SU-DHL-6 (cell line): ENCODE data around the gene PITPNC1.

Source experiments
- H2AFZ ChIP-seq: fragments of 200-600 bp; sonication (generic); 2 replicates; pipeline ENCODE4 v1.6.1; 2014; ENCODE audit warnings: low read depth, mild to moderate bottlenecking, moderate library complexity, mixed read lengths, antibody characterized with exemption, low read length; ENCODE audit not compliant: severe bottlenecking
- H3F3A ChIP-seq: fragments of 200-600 bp; shearing (Covaris generic); 2 replicates; pipeline ENCODE4 v1.6.0; 2016; ENCODE audit warnings: antibody characterized with exemption, mild to moderate bottlenecking; ENCODE audit not compliant: insufficient read depth
- H3K27ac ChIP-seq: fragments of 200-600 bp; sonication (generic); 2 replicates; pipeline ENCODE4 v1.5.1; 2016; ENCODE audit warnings: low read depth, mild to moderate bottlenecking, low read length, moderate library complexity, mixed read lengths
- H3K27me3 ChIP-seq: fragments of 200-600 bp; sonication (generic), shearing (Covaris generic); 2 replicates; pipeline ENCODE4 v1.6.0; 2014; ENCODE audit warnings: mild to moderate bottlenecking, low read length
- H3K36me3 ChIP-seq: fragments of 200-600 bp; sonication (generic); 2 replicates; pipeline ENCODE4 v1.6.1; 2014; ENCODE audit warnings: mild to moderate bottlenecking, low read length, mixed read lengths
- H3K4me2 ChIP-seq: fragments of 300-600, 200-600 bp; shearing (Covaris generic), sonication (generic); 2 replicates; pipeline ENCODE4 v1.6.0; 2014; ENCODE audit warnings: low read length, low read depth, mild to moderate bottlenecking; ENCODE audit not compliant: poor library complexity, severe bottlenecking
- H3K4me3 ChIP-seq: fragments of 200-600 bp; sonication (generic); 2 replicates; pipeline ENCODE4 v1.5.1; 2014; ENCODE audit warnings: antibody characterized with exemption, low read length, mild to moderate bottlenecking, mixed read lengths; ENCODE audit not compliant: insufficient read depth, poor library complexity, severe bottlenecking
- H3K79me2 ChIP-seq: fragments of 200-600 bp; sonication (generic); 2 replicates; pipeline ENCODE4 v1.6.1; 2014; ENCODE audit warnings: mild to moderate bottlenecking, low read length, moderate library complexity; ENCODE audit not compliant: insufficient read depth
- H3K9ac ChIP-seq: fragments of 200-600 bp; sonication (generic); 2 replicates; pipeline ENCODE4 v1.7.0; 2014; ENCODE audit warnings: mild to moderate bottlenecking, low read length
- H3K9me2 ChIP-seq: fragments of 200-600 bp; sonication (generic); replicated peaks from 2 replicates; pipeline ENCODE4 v1.6.1; 2014; ENCODE audit warnings: low read length; ENCODE audit not compliant: insufficient read depth
- H3K9me3 ChIP-seq: fragments of 200-600 bp; sonication (generic); 2 replicates; pipeline ENCODE4 v1.6.1; 2014; ENCODE audit warnings: low read length, mixed read lengths; ENCODE audit not compliant: insufficient read depth
- H4K20me1 ChIP-seq: fragments of 200-600 bp; sonication (generic); 2 replicates; pipeline ENCODE4 v1.6.1; 2014; ENCODE audit warnings: low read depth, mild to moderate bottlenecking, antibody characterized with exemption, low read length, moderate library complexity, mixed read lengths
- EZH2phosphoT487 ChIP-seq: fragments of 200-600 bp; sonication (generic), shearing (Covaris generic); conservative IDR thresholded peaks from 2 replicates; pipeline ENCODE4 v1.6.1; 2018; ENCODE audit warnings: mild to moderate bottlenecking, antibody characterized with exemption, low read length, moderate library complexity, mixed read lengths
- TF ChIP-seq, protein P1 (sequence below): fragments of 200-600 bp; sonication (generic); IDR thresholded peaks from one replicate; pipeline ENCODE4 v1.5.1; 2017; ENCODE audit warnings: antibody characterized with exemption, mild to moderate bottlenecking, low read length, moderate library complexity; ENCODE audit not compliant: insufficient read depth, poor library complexity, severe bottlenecking

Gene PITPNC1

DNA sequence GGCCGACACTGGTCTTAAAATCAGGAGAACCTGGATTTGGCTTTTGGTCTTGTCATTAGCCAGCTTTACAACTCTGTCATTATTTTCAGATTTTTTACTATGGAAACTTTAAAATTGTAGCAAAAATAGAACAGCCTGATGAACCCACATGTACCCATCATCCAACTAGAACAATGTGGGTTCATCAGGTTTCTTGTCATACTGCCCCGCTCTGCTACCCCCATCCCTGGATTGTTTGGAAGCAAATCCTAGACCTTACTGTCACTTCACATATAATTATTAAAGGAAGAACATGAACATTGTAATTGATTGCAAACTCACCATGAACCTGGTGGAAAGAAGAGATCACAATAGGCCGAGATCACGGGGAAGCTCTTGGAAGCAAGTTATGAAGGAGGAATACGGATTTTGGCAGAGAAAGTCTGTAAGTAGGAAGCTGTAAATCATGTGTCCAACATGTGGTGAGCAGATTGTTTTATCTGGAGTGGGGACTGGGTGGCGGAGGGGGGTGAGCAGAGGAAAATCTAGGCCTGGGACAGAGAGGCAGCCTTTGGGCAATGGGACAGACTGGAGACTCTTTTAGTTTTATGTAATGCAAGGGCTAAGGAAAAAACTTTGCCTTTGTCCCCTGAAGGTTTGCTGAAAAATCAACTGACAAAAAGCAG is 67.0 kb downstream of the PITPNC1 start:
- peaks cover 4% of the 10 kb centered on the region; the same call in 1 of the 2 replicates for H4K20me1 ChIP-seq
- no peaks in the 10 kb centered on the region for H3F3A ChIP-seq
- no peak overlapping the region for H3K27ac ChIP-seq
- H3K9me2 ChIP-seq: no peaks in the 10 kb centered on the region
- no peak overlapping the region for H2AFZ ChIP-seq
- no peak overlapping the region for H3K4me3 ChIP-seq
- TF ChIP-seq EZH2phosphoT487: no peak
- TF ChIP-seq, protein P1, sequence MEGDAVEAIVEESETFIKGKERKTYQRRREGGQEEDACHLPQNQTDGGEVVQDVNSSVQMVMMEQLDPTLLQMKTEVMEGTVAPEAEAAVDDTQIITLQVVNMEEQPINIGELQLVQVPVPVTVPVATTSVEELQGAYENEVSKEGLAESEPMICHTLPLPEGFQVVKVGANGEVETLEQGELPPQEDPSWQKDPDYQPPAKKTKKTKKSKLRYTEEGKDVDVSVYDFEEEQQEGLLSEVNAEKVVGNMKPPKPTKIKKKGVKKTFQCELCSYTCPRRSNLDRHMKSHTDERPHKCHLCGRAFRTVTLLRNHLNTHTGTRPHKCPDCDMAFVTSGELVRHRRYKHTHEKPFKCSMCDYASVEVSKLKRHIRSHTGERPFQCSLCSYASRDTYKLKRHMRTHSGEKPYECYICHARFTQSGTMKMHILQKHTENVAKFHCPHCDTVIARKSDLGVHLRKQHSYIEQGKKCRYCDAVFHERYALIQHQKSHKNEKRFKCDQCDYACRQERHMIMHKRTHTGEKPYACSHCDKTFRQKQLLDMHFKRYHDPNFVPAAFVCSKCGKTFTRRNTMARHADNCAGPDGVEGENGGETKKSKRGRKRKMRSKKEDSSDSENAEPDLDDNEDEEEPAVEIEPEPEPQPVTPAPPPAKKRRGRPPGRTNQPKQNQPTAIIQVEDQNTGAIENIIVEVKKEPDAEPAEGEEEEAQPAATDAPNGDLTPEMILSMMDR: no peak
- H3K9me3 ChIP-seq: no peaks in the 10 kb centered on the region
- H3K79me2 ChIP-seq: no peaks in the 10 kb centered on the region
- H3K36me3 ChIP-seq: no peaks in the 10 kb centered on the region
- no peak overlapping the region for H3K4me2 ChIP-seq
- H3K27me3 ChIP-seq: no peaks in the 10 kb centered on the region
- no peak overlapping the region for H3K9ac ChIP-seq

DNA sequence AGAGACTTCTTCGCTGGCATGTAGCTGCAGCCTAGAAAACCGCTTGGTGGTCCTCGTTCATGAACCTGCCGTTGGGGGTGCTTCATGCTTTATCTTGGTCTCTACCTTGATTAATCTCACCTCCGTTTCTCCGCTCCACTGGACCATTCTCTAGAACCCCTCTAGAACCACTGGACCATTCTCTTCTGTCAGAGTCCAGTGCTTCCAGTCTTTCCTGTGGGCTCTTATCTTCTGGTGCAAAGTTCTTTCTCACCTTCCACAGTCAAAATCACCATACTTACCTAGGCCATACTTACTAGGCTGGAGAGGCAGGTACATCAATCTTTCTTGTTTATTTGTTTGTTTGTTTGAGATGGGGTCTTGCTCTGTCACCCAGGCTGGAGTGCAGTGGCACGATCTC is 71.4 kb downstream of the PITPNC1 start:
- no peak for TF ChIP-seq EZH2phosphoT487
- TF ChIP-seq, protein P1: no peak
- no peak overlapping the region for H3K4me2 ChIP-seq
- no peaks in the 10 kb centered on the region for H3K27me3 ChIP-seq

DNA sequence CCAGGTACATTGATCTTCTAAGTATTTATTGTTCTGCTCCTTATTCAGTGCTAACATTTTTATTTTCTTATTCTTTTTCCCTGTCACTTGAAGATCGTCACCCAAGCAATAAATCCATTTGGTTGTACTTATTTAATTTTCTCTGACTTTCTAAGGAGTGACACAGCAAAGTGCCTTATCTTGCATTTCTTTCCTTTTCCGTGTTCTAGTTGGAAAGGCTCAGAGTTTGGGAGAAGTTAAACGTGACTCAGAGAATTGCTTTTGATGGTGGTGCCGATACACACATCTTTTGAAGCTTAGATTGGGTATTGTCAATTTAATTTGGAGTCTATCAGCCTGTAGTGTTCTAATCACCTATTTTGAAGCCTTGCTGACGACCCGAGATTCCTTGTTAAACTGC is 72.0 kb downstream of the PITPNC1 start:
- H3K79me2 ChIP-seq: no peaks in the 10 kb centered on the region
- no peaks in the 10 kb centered on the region for H3K36me3 ChIP-seq
- no peaks in the 10 kb centered on the region for H3K27me3 ChIP-seq
- no peaks in the 10 kb centered on the region for H3K9me3 ChIP-seq
- H3K9ac ChIP-seq: no peak overlapping the region
- H2AFZ ChIP-seq: no peak overlapping the region
- no peaks in the 10 kb centered on the region for H3F3A ChIP-seq
- no peaks in the 10 kb centered on the region for H3K9me2 ChIP-seq
- peaks cover 4% of the 10 kb centered on the region; the same call in 1 of the 2 replicates for H4K20me1 ChIP-seq
- no peak for TF ChIP-seq EZH2phosphoT487
- TF ChIP-seq, protein P1: no peak
- H3K27ac ChIP-seq: no peak overlapping the region
- H3K4me2 ChIP-seq: no peak overlapping the region
- no peak overlapping the region for H3K4me3 ChIP-seq

More for the DNA sequence above, 71.4 kb downstream of the PITPNC1 start:
- no peaks in the 10 kb centered on the region for H3F3A ChIP-seq
- no peak overlapping the region for H3K4me3 ChIP-seq
- no peaks in the 10 kb centered on the region for H3K36me3 ChIP-seq
- H3K79me2 ChIP-seq: no peaks in the 10 kb centered on the region
- no peaks in the 10 kb centered on the region for H3K9me3 ChIP-seq
- H3K9me2 ChIP-seq: no peaks in the 10 kb centered on the region
- no peak overlapping the region for H3K9ac ChIP-seq
- H2AFZ ChIP-seq: no peak overlapping the region
- H4K20me1 ChIP-seq: peaks cover 4% of the 10 kb centered on the region; the same call in 1 of the 2 replicates
- no peak overlapping the region for H3K27ac ChIP-seq
